ENCODE results near the gene DSG1. TPM values are rescaled to one million over a fixed set of nuclear protein-coding genes. Genes with fewer than 3 reads are reported as not detected.

DSG1 gene
- total and polyA plus RNA-seq, 2 of the 13 experiments (the other 11 are each of a cell fraction or from before 2014, with no cell fraction given) = 0.04 TPM; not detected in 1

DNA sequence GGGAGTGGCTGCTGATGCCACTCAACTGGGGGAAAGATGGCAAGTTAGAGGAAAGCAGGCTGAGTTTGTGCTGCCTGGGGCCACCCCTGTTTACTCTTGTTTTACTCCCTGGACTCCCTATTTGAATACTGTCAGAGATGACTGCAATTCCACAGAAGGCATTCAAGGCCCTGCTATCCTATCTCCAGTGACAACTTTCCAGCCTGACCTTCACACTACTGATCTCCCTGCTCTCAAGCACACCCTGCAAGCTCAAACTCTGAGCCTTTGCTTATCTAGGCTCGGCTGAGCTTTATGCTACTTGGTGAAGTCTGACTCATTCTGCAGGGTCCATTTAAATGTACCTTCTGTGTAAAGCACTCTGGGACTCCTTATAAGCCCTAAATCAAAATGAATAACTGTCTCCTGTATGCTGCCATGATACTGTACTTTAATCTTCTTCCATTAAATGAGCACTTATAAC, 39.3 kb upstream of the DSG1 start (continued):
- TF ChIP-seq ZNF432 (CRISPR knock-in tag; IDR thresholded peaks at IDR 0.05; ENCODE audit: borderline replicate concordance) (no peak), TEAD3 (CRISPR knock-in tag; optimal IDR thresholded peaks at IDR 0.05; ENCODE audit: borderline replicate concordance) (peak; percentile 75), TARDBP (CRISPR knock-in tag; IDR thresholded peaks at IDR 0.05) (0 out of 2 replicates have a peak, but pooled peaks have one; percentile 34), ZSCAN30 (CRISPR knock-in tag; IDR thresholded peaks at IDR 0.05) (no peak), ZNF33A (CRISPR knock-in tag; IDR thresholded peaks at IDR 0.05; ENCODE audit: borderline replicate concordance) (no peak), NONO (IDR thresholded peaks at IDR 0.05) (no peak), NONO (CRISPR knock-in tag; conservative IDR thresholded peaks at IDR 0.05) (no peak), TBX2 (CRISPR knock-in tag; IDR thresholded peaks at IDR 0.05; ENCODE audit: borderline replicate concordance) (peak; percentile 57; the same call in 1 of the 2 replicates), RFXAP (CRISPR knock-in tag; IDR thresholded peaks at IDR 0.05; ENCODE audit: borderline replicate concordance) (peak; percentile 63; the same call in 1 of the 2 replicates), CREB1 (IDR thresholded peaks at IDR 0.05) (no peak), CREB1 (CRISPR knock-in tag; IDR thresholded peaks at IDR 0.05) (no peak), ZFP1 (CRISPR knock-in tag; IDR thresholded peaks at IDR 0.05) (no peak), ZNF891 (CRISPR knock-in tag; IDR thresholded peaks at IDR 0.05) (no peak), ZFP36L2 (CRISPR knock-in tag; IDR thresholded peaks at IDR 0.05) (no peak), ZSCAN22 (CRISPR knock-in tag; IDR thresholded peaks at IDR 0.05) (no peak)
- TF ChIP-seq, protein P1, sequence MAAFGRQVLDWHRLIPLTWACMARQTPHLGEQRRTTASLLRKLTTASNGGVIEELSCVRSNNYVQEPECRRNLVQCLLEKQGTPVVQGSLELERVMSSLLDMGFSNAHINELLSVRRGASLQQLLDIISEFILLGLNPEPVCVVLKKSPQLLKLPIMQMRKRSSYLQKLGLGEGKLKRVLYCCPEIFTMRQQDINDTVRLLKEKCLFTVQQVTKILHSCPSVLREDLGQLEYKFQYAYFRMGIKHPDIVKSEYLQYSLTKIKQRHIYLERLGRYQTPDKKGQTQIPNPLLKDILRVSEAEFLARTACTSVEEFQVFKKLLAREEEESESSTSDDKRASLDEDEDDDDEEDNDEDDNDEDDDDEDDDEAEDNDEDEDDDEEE (CRISPR knock-in tag; IDR thresholded peaks at IDR 0.05) = no peak
- TF ChIP-seq, protein P2, sequence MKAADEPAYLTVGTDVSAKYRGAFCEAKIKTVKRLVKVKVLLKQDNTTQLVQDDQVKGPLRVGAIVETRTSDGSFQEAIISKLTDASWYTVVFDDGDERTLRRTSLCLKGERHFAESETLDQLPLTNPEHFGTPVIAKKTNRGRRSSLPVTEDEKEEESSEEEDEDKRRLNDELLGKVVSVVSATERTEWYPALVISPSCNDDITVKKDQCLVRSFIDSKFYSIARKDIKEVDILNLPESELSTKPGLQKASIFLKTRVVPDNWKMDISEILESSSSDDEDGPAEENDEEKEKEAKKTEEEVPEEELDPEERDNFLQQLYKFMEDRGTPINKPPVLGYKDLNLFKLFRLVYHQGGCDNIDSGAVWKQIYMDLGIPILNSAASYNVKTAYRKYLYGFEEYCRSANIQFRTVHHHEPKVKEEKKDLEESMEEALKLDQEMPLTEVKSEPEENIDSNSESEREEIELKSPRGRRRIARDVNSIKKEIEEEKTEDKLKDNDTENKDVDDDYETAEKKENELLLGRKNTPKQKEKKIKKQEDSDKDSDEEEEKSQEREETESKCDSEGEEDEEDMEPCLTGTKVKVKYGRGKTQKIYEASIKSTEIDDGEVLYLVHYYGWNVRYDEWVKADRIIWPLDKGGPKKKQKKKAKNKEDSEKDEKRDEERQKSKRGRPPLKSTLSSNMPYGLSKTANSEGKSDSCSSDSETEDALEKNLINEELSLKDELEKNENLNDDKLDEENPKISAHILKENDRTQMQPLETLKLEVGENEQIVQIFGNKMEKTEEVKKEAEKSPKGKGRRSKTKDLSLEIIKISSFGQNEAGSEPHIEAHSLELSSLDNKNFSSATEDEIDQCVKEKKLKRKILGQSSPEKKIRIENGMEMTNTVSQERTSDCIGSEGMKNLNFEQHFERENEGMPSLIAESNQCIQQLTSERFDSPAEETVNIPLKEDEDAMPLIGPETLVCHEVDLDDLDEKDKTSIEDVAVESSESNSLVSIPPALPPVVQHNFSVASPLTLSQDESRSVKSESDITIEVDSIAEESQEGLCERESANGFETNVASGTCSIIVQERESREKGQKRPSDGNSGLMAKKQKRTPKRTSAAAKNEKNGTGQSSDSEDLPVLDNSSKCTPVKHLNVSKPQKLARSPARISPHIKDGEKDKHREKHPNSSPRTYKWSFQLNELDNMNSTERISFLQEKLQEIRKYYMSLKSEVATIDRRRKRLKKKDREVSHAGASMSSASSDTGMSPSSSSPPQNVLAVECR (CRISPR knock-in tag; IDR thresholded peaks at IDR 0.05; ENCODE audit: borderline replicate concordance) = no peak
- TF ChIP-seq, protein P3, sequence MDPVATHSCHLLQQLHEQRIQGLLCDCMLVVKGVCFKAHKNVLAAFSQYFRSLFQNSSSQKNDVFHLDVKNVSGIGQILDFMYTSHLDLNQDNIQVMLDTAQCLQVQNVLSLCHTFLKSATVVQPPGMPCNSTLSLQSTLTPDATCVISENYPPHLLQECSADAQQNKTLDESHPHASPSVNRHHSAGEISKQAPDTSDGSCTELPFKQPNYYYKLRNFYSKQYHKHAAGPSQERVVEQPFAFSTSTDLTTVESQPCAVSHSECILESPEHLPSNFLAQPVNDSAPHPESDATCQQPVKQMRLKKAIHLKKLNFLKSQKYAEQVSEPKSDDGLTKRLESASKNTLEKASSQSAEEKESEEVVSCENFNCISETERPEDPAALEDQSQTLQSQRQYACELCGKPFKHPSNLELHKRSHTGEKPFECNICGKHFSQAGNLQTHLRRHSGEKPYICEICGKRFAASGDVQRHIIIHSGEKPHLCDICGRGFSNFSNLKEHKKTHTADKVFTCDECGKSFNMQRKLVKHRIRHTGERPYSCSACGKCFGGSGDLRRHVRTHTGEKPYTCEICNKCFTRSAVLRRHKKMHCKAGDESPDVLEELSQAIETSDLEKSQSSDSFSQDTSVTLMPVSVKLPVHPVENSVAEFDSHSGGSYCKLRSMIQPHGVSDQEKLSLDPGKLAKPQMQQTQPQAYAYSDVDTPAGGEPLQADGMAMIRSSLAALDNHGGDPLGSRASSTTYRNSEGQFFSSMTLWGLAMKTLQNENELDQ (CRISPR knock-in tag; IDR thresholded peaks at IDR 0.05; ENCODE audit: borderline replicate concordance) = no peak
- TF ChIP-seq, protein P4, sequence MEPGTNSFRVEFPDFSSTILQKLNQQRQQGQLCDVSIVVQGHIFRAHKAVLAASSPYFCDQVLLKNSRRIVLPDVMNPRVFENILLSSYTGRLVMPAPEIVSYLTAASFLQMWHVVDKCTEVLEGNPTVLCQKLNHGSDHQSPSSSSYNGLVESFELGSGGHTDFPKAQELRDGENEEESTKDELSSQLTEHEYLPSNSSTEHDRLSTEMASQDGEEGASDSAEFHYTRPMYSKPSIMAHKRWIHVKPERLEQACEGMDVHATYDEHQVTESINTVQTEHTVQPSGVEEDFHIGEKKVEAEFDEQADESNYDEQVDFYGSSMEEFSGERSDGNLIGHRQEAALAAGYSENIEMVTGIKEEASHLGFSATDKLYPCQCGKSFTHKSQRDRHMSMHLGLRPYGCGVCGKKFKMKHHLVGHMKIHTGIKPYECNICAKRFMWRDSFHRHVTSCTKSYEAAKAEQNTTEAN (CRISPR knock-in tag; conservative IDR thresholded peaks at IDR 0.05) = 0 out of 2 replicates have a peak, but pooled peaks have one; percentile 26
- TF ChIP-seq, protein P5, sequence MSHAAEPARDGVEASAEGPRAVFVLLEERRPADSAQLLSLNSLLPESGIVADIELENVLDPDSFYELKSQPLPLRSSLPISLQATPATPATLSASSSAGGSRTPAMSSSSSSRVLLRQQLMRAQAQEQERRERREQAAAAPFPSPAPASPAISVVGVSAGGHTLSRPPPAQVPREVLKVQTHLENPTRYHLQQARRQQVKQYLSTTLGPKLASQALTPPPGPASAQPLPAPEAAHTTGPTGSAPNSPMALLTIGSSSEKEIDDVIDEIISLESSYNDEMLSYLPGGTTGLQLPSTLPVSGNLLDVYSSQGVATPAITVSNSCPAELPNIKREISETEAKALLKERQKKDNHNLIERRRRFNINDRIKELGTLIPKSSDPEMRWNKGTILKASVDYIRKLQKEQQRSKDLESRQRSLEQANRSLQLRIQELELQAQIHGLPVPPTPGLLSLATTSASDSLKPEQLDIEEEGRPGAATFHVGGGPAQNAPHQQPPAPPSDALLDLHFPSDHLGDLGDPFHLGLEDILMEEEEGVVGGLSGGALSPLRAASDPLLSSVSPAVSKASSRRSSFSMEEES (CRISPR knock-in tag; IDR thresholded peaks at IDR 0.05) = no peak
